Measurements from ENCODE around the gene MYL2. TPM values are rescaled to one million over a fixed set of nuclear protein-coding genes. Genes with fewer than 3 reads are reported as not detected.
A peak's percentile ranks its signal among the peaks of the same experiment; 100 is the strongest.

MYL2 gene
- total and polyA plus RNA-seq, 10 of the 15 experiments (the other 5 are each of a cell fraction or from before 2014, with no cell fraction given), result 0.08 to 1.8 (median 0.57) TPM; not detected in 1

GRCh38 chr12:110908377-110909152 is 11.8 kb downstream of the MYL2 start:
- WGBS (ENCODE audit: insufficient coverage, insufficient replicate concordance, low lambda C conversion rate, missing lambda C conversion rate), result 67% methylated on average over 13 of the region's 14 CpGs
- ATAC-seq, result no peak

More at GRCh38 chr12:110908377-110909152, 11.8 kb downstream of the MYL2 start:
- in situ Hi-C loops (cut with MboI) (no loop called here), intact Hi-C loops (cut with micrococcal nuclease; ENCODE audit: unreplicated experiment) (no loop called here)
- H3K9me3 ChIP-seq (replicated peaks; ENCODE audit: control insufficient read depth, insufficient read depth, low read length), result no peaks in the 10 kb centered on the region
- H2AFZ ChIP-seq (ENCODE audit: control insufficient read depth, low read depth, low read length), result no peak overlapping the region
- H3K27me3 ChIP-seq (replicated peaks in 1 of 2; ENCODE audit: control insufficient read depth in 2 of 2, insufficient read depth in 2 of 2, low read length in 1 of 2), result no peaks in the 10 kb centered on the region; a peak in 1 of 4 replicates
- H3K4me2 ChIP-seq (ENCODE audit: control insufficient read depth, insufficient read depth), result no peak overlapping the region
- no peaks in the 10 kb centered on the region for H3K36me3 ChIP-seq (ENCODE audit: control insufficient read depth in 2 of 2, insufficient read depth in 2 of 2, low read length in 1 of 2)
- no peak overlapping the region for H3K9ac ChIP-seq (ENCODE audit: control insufficient read depth, insufficient read depth, low read length)
- ChIA-PET SMC1A (ENCODE audit: uncharacterized antibody, unreplicated experiment) (interaction anchor here (2.7 kb wide), 1 partner anchor 13 kb away, joined by 13 read pairs; no protein-coding TSS in a partner anchor), POLR2A (interaction anchor here (0.6 to 0.7 kb wide), 2 partner anchors 20 to 1463 kb away, joined by 3 to 5 read pairs; no protein-coding TSS in a partner anchor), CTCF (interaction anchor here (3.0 kb wide), 1 partner anchor 14 kb away, joined by 30 read pairs; no protein-coding TSS in a partner anchor), RAD21 (ENCODE audit: unreplicated experiment) (interaction anchor here (1.1 kb wide), 1 partner anchor 13 kb away, joined by 5 read pairs; no protein-coding TSS in a partner anchor)
- no peak overlapping the region for H3K27ac ChIP-seq (ENCODE audit: control insufficient read depth, insufficient read depth)
- H3K4me1 ChIP-seq (ENCODE audit: control insufficient read depth, insufficient read depth, low read length), result peaks cover 52% of the 10 kb centered on the region
- no peaks in the 10 kb centered on the region for H4K20me1 ChIP-seq (ENCODE audit: control insufficient read depth, insufficient read depth)
- TF ChIP-seq NR2C2 (IDR thresholded peaks at IDR 0.05; ENCODE audit: borderline replicate concordance, control insufficient read depth, insufficient read length, low read depth) (no peak), E2F8 (IDR thresholded peaks at IDR 0.05; ENCODE audit: low read depth, partially characterized antibody) (no peak), EGR1 (IDR thresholded peaks at IDR 0.05; ENCODE audit: borderline replicate concordance in 1 of 2, low read depth in 2 of 2, low read length in 2 of 2) (0 out of 3 replicates have a peak, but pooled peaks of 1 of the 2 experiments have one; percentile 27), GATAD2B (conservative IDR thresholded peaks at IDR 0.05; ENCODE audit: low read depth) (no peak), SMAD5 (IDR thresholded peaks at IDR 0.05; ENCODE audit: low read depth) (no peak), NFYA (IDR thresholded peaks at IDR 0.05; ENCODE audit: borderline replicate concordance, low read depth, low read length) (no peak)
- BruUV-seq (replicated peaks), result no TSS peak
- H3K79me2 ChIP-seq (ENCODE audit: control insufficient read depth, insufficient read depth, low read length), result no peaks in the 10 kb centered on the region
- FAIRE-seq, result no peak
- no peak for DNase-seq (ENCODE audit: low read depth, low spot score)
- H3K4me3 ChIP-seq, result no peak overlapping the region

Measured in GM12878 (cell line).